GM12878 (cell line): ENCODE results near the gene TSPO. TPM values are rescaled to one million over a fixed set of nuclear protein-coding genes. Genes with fewer than 3 reads are reported as not detected.

ENCODE experiments used
- ATAC-seq: fragments of 200-7000 bp; cut with Tn5 transposase; 3 replicates; pipeline ENCODE4 v1.9.1; 2020; ENCODE audit warnings: mild to moderate bottlenecking, moderate library complexity
- BruUV-seq: library from RNA; stranded (reverse); fragments of 400-500 nt; replicated peaks from 2 replicates; lab custom pipeline; 2021; lab: Mats Ljungman, UMichigan
- CTCF ChIA-PET: fragments of 300-600 bp; sonication (Branson Sonifier 250); formaldehyde crosslinking; extraction: SDS; loops from one replicate; lab custom pipeline; 2021; ENCODE audit warnings: inconsistent platforms; lab: Yijun Ruan, JAX
- POLR2A ChIA-PET: fragments of 350-600 bp; formaldehyde crosslinking; extraction: SDS; loops from one replicate; lab custom pipeline; 2021; ENCODE audit warnings: inconsistent platforms; lab: Charles Lee
- RAD21 ChIA-PET: fragments of 300-600 bp; sonication (Branson Sonifier 250); formaldehyde crosslinking; loops from one replicate; lab custom pipeline; 2023; ENCODE audit warnings: antibody characterized with exemption; ENCODE audit not compliant: unreplicated experiment; lab: Charles Lee
- SMC1A ChIA-PET: fragments of 300-600 bp; sonication (Branson Sonifier 250); formaldehyde crosslinking; loops from one replicate; lab custom pipeline; 2023; ENCODE audit not compliant: unreplicated experiment, uncharacterized antibody; lab: Charles Lee
- DNase-seq: peaks from one replicate; pipeline ENCODE4 v3.0.0-alpha.2; 2011; ENCODE audit warnings: low read depth, low spot score
- FAIRE-seq: peaks from 3 replicates; lab custom pipeline; 2011; peaks lifted over from hg19 to GRCh38; lab: Jason Lieb, UNC
- H2AFZ ChIP-seq: 2 replicates; pipeline ENCODE4 v1.6.0; 2011; ENCODE audit warnings: low read depth, low read length, control low read depth; ENCODE audit not compliant: control insufficient read depth
- H3K27ac ChIP-seq: 2 replicates; pipeline ENCODE4 v1.5.1; 2011; ENCODE audit warnings: control low read depth; ENCODE audit not compliant: control insufficient read depth, insufficient read depth
- H3K27me3 ChIP-seq, 2 experiments: replicated peaks in 1 of 2; 2 replicates each; pipeline versions ENCODE4 v1.6.0 to v1.6.1; 2011; ENCODE audit warnings: low read length in 1 of 2; ENCODE audit not compliant: control insufficient read depth in 2 of 2, insufficient read depth in 2 of 2
- H3K36me3 ChIP-seq, 2 experiments: 2 replicates each; pipeline ENCODE4 v1.5.1; 2011; ENCODE audit warnings: low read length in 1 of 2; ENCODE audit not compliant: control insufficient read depth in 2 of 2, insufficient read depth in 2 of 2
- H3K4me1 ChIP-seq: 2 replicates; pipeline ENCODE4 v1.6.1; 2011; ENCODE audit warnings: mild to moderate bottlenecking, low read length, moderate library complexity, mixed read lengths; ENCODE audit not compliant: control insufficient read depth, insufficient read depth
- H3K4me2 ChIP-seq: 2 replicates; pipeline ENCODE4 v1.6.0; 2011; ENCODE audit warnings: control low read depth; ENCODE audit not compliant: control insufficient read depth, insufficient read depth
- H3K4me3 ChIP-seq: fragments of 200-600 bp; sonication (generic); 2 replicates; pipeline ENCODE4 v1.5.1; 2016
- H3K79me2 ChIP-seq: 2 replicates; pipeline ENCODE4 v1.6.0; 2011; ENCODE audit warnings: low read length; ENCODE audit not compliant: control insufficient read depth, insufficient read depth
- H3K9ac ChIP-seq: 2 replicates; pipeline ENCODE4 v1.8.0; 2011; ENCODE audit warnings: low read length, control low read depth, mixed read lengths; ENCODE audit not compliant: control insufficient read depth, insufficient read depth
- H3K9me3 ChIP-seq: replicated peaks from 3 replicates; pipeline ENCODE4 v1.5.1; 2011; ENCODE audit warnings: mild to moderate bottlenecking, low read length; ENCODE audit not compliant: control insufficient read depth, insufficient read depth
- H4K20me1 ChIP-seq: 2 replicates; pipeline ENCODE4 v1.6.0; 2011; ENCODE audit not compliant: control insufficient read depth, insufficient read depth
- CBX3 ChIP-seq: fragments of 200-600 bp; sonication (generic); IDR thresholded peaks from 2 replicates; pipeline ENCODE4 v1.6.1; 2016; ENCODE audit warnings: low read depth, borderline replicate concordance
- CHD2 ChIP-seq: IDR thresholded peaks from 2 replicates; pipeline ENCODE4 v1.6.1; 2011; ENCODE audit warnings: low read depth, low read length, improper control_type of control experiment, borderline replicate concordance
- E2F8 ChIP-seq: fragments of 450-650 bp; IDR thresholded peaks from 2 replicates; pipeline ENCODE4 v1.6.1; 2018; ENCODE audit warnings: mild to moderate bottlenecking, low read depth, moderate library complexity; ENCODE audit not compliant: partially characterized antibody
- GATAD2B ChIP-seq: fragments of 450-650 bp; conservative IDR thresholded peaks from 2 replicates; pipeline ENCODE4 v1.6.1; 2017; ENCODE audit warnings: low read depth, mild to moderate bottlenecking, moderate library complexity
- MEF2A ChIP-seq: IDR thresholded peaks from 2 replicates; pipeline ENCODE4 v1.6.1; 2011; ENCODE audit warnings: low read depth, mild to moderate bottlenecking, low read length, moderate library complexity; ENCODE audit not compliant: insufficient read depth
- NFYA ChIP-seq: IDR thresholded peaks from 2 replicates; pipeline ENCODE4 v1.6.1; 2011; ENCODE audit warnings: low read depth, mild to moderate bottlenecking, low read length, improper control_type of control experiment, borderline replicate concordance
- PAX5 ChIP-seq: IDR thresholded peaks from 2 replicates; pipeline ENCODE4 v1.6.1; 2011; ENCODE audit warnings: low read depth, low read length, borderline replicate concordance
- RAD51 ChIP-seq: fragments of 450-650 bp; IDR thresholded peaks from 2 replicates; pipeline ENCODE4 v1.6.1; 2016; ENCODE audit warnings: moderate library complexity, mild to moderate bottlenecking, inconsistent platforms
- SIX5 ChIP-seq: IDR thresholded peaks from 2 replicates; pipeline ENCODE4 v1.6.1; 2011; ENCODE audit warnings: mild to moderate bottlenecking, low read depth, low read length, moderate library complexity; ENCODE audit not compliant: severe bottlenecking
- ZBTB40 ChIP-seq: fragments of 450-650 bp; IDR thresholded peaks from 2 replicates; pipeline ENCODE4 v1.6.1; 2016; ENCODE audit warnings: mild to moderate bottlenecking, moderate library complexity, borderline replicate concordance
- ZNF622 ChIP-seq: fragments of 450-650 bp; IDR thresholded peaks from 2 replicates; pipeline ENCODE4 v1.6.1; 2017; ENCODE audit warnings: mild to moderate bottlenecking, inconsistent platforms
- WGBS: methylation state at CpG from one replicate; pipeline ENCODE4 v1.1.6; 2016; ENCODE audit warnings: low lambda C conversion rate; ENCODE audit not compliant: insufficient replicate concordance, insufficient coverage; ENCODE audit errors: missing lambda C conversion rate; 5-methylcytosine and 5-hydroxymethylcytosine counted together
- in situ Hi-C: fragments of 300-500 bp; cut with MboI; formaldehyde crosslinking; loops from 9 replicates; pipeline ENCODE4 v1.14.3; 2018; ENCODE audit warnings: mixed read lengths
- intact Hi-C: fragments of 100-400 bp; cut with micrococcal nuclease; formaldehyde crosslinking; loops from one replicate; pipeline ENCODE4 v1.14.2; 2022; ENCODE audit not compliant: unreplicated experiment
- polyA plus RNA-seq, 11 experiments: library from polyadenylated mRNA; depleted of rRNA in 4 of 11; unstranded in 6 of 11; stranded (reverse) in 5 of 11; fragments of >200 nt; fragmentation: Nextera tagmentation in 4 of 11; fragmentation: Illumina TruSeq in 1 of 11; extraction: Ambion mirVana in 4 of 11; extraction: Trizol in 1 of 11; gene quantifications; 1 replicate in 1 of 11; 2 replicates in 10 of 11; pipeline versions ENCODE4 v1.2.1 to v1.2.3, GENCODE V29; 2011 to 2016; ENCODE audit warnings: inconsistent platforms in 2 of 11, missing spikeins in 2 of 11, low read depth in 1 of 11
- total RNA-seq, 4 experiments: library from RNA; depleted of rRNA in 3 of 4; stranded (reverse); fragments of >200 nt in 3 of 4; fragmentation: Illumina TruSeq in 1 of 4; extraction: Trizol in 1 of 4; gene quantifications; 2 replicates each; pipeline versions ENCODE4 v1.2.1 to v1.2.3, GENCODE V29; 2013 to 2021

The TSPO gene
- total and polyA plus RNA-seq, 10 of the 15 experiments (the other 5 are each of a cell fraction or from before 2014, with no cell fraction given) = 1.4 to 50.5 (median 18.8) TPM

GRCh38 chr22:43207849-43208702 lies 56.7 kb downstream of the TSPO start (continued):
- TF ChIP-seq E2F8 (no peak), CBX3 (no peak), MEF2A (no peak), PAX5 (no peak), RAD51 (no peak), ZNF622 (no peak), NFYA (no peak)

- no peaks in the 10 kb centered on the region for H3K9me3 ChIP-seq
- no peaks in the 10 kb centered on the region for H3K79me2 ChIP-seq
- ChIA-PET CTCF (no interaction called here), POLR2A (no interaction called here), SMC1A (no interaction called here), RAD21 (no interaction called here)
- no peak for TF ChIP-seq SIX5
- no peak for TF ChIP-seq GATAD2B
- no peak for TF ChIP-seq ZBTB40
- no peak for TF ChIP-seq CHD2
- no peak overlapping the region for H3K4me3 ChIP-seq
- no peak for DNase-seq
- no peaks in the 10 kb centered on the region; a peak in 1 of 4 replicates for H3K27me3 ChIP-seq
- no peak overlapping the region for H2AFZ ChIP-seq
- no peaks in the 10 kb centered on the region for H4K20me1 ChIP-seq
- in situ Hi-C loops (no loop called here), intact Hi-C loops (no loop called here)
- WGBS = 54% methylated on average over 23 of the region's 26 CpGs
- no peaks in the 10 kb centered on the region for H3K36me3 ChIP-seq
- FAIRE-seq = no peak
- H3K4me2 ChIP-seq = no peak overlapping the region
- BruUV-seq = no TSS peak
- H3K4me1 ChIP-seq = no peaks in the 10 kb centered on the region
- H3K9ac ChIP-seq = no peak overlapping the region
- no peak overlapping the region for H3K27ac ChIP-seq
- ATAC-seq = no peak
Measured at GRCh38 chr22:43208703-43209522, 57.6 kb downstream of the TSPO start.
